ENCODE data around the gene OGFR.

Gene OGFR

GRCh38 chr20:62785393-62785792, 19.2 kb upstream of the OGFR start:
- DNase-seq, result no peak

GRCh38 chr20:62786157-62786556, 18.5 kb upstream of the OGFR start:
- DNase-seq, result no peak

GRCh38 chr20:62787321-62787720, 17.3 kb upstream of the OGFR start:
- peak; percentile 78 for DNase-seq

GRCh38 chr20:62787866-62788265, 16.8 kb upstream of the OGFR start:
- peak; percentile 36 for DNase-seq

- DNase-seq, result no peak
These were observed 16.0 kb upstream of the OGFR start for GRCh38 chr20:62788607-62789006.

- DNase-seq, result no peak
These were observed 14.6 kb upstream of the OGFR start for GRCh38 chr20:62790075-62790474.

GRCh38 chr20:62791301-62792181, 13.1 kb upstream of the OGFR start:
- DNase-seq, result peak; percentile 87

GRCh38 chr20:62792182-62792939, 12.3 kb upstream of the OGFR start:
- no peak for DNase-seq

- no peak for DNase-seq
These were observed 11.5 kb upstream of the OGFR start for GRCh38 chr20:62792940-62793756.

- no peak for DNase-seq
These were observed 11.0 kb upstream of the OGFR start for GRCh38 chr20:62793757-62794006.

- DNase-seq, result peak; percentile 95
These were observed 10.5 kb upstream of the OGFR start for GRCh38 chr20:62794007-62794724.

- peak; percentile 61 for DNase-seq
These were observed 9.4 kb upstream of the OGFR start for GRCh38 chr20:62795023-62795761.

GRCh38 chr20:62796699-62797491, 7.7 kb upstream of the OGFR start:
- DNase-seq, result no peak

- peak; percentile 40 for DNase-seq
These were observed 6.7 kb upstream of the OGFR start for GRCh38 chr20:62797671-62798532.

- DNase-seq, result no peak
These were observed 5.6 kb upstream of the OGFR start for GRCh38 chr20:62799036-62799435.

- DNase-seq, result no peak
These were observed 5.2 kb upstream of the OGFR start for GRCh38 chr20:62799459-62799858.

- DNase-seq, result no peak
These were observed 4.8 kb upstream of the OGFR start for GRCh38 chr20:62799873-62800272.

- DNase-seq, result no peak
These were observed 4.0 kb upstream of the OGFR start for GRCh38 chr20:62800314-62801259.
